NCI-H748 (cell line): ENCODE results near the gene NPAS4.
"Not testable (repeated sequence)": the region's sequence is repeated elsewhere in the genome, so short reads cannot be mapped to it uniquely, and the experiment has no call there.

Experiments
- DNase-seq: peaks from one replicate; lab custom pipeline; 2025; ENCODE audit not compliant: unreplicated experiment; lab: John Stamatoyannopoulos, UW

The NPAS4 gene

DNA sequence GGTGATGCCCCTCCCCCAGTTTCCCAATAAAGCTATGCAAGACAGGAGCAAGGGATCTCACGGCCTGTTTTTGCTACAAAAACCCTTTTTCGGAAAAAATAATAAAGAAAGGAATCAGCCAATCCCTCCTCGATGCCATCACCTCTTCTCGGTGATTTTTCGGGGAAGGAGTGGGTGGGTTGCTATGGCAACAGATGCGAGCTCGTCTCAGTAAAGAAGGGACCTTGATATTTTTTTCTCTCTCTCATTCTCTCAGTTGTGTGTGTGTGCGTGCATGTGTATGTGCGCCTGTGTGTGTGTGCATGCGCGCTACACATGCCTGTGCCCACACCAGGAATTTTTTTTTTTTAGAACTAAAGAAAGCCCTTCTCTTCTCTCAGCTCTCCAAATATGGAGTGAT lies 3.8 kb upstream of the NPAS4 start:
- DNase-seq, result no peak

DNA sequence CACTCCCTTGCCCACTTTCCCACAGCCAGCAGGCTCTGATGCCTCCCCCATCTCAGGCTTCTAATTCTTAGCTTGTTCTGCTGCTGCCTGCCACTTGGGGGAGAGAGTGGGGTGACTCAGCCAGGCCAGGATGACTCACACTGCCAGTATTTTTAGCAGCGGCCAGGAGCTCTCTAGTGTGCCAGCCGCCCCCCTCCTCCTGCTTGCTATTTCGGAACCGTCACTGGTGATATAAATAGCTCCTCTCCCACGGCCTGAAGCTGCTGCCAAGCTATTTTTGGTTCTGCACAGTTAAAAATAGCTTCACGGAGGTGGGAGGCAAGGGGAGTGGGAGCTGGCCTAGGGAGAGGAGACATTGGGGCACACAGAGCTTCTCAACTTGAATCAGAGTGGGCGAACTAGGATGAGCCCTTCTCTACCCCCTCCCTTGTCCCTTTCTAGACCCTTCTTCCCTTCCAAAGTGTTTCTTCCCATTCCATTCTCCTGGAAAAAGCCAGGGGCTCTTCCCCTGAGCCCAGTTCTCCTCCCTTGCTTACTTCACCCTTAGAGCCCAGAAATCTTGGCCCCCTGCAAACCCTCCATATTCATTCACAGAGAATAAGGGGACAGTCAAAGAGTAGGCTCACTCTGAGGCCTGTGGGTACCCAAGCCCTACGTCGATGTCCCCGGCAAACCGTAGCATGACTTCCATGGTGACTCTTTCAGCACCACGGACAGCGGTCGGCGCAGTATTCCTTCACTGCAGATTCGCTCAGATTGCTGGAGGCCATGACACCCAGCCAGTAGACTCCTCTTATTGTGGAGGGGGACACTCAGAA lies 2.5 kb upstream of the NPAS4 start:
- peak; percentile 31 for DNase-seq

DNA sequence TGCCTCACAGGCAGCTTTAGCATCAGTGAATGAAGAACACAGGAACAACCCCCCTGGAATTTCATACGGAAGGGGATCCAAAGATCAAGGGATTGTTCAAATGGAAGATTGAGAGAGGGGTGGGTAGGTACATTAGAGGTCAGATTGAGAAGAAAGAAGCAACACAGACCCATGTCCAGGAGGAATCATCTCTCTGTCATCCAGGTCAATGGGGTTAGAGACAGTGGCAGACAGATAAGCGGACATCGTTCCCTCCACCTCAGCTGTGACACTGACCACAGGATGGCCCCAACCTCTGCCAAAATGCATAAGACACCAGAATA lies 1.9 kb upstream of the NPAS4 start:
- no peak for DNase-seq

DNA sequence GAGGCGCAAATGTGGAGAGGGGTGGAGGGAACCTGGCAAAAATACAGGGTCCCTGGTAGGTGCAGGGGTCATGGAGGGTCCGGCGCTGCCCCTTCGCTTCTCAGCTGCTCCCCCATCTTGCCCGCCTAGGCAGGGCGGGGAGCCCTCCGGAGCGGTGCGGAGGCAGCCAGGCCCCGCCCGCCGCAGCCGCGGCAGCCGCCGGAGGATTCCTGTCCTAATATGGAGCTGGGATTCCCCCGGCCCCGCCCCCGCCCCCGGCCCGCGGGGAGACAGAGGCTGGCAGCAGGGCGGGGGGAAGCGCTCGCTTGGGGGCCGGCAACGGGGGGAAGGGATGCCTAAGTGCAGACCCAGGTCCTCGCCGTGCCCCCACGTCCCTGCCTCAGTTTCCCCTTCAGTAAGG lies 1.0 kb upstream of the NPAS4 start:
- DNase-seq, result peak; percentile 70

DNA sequence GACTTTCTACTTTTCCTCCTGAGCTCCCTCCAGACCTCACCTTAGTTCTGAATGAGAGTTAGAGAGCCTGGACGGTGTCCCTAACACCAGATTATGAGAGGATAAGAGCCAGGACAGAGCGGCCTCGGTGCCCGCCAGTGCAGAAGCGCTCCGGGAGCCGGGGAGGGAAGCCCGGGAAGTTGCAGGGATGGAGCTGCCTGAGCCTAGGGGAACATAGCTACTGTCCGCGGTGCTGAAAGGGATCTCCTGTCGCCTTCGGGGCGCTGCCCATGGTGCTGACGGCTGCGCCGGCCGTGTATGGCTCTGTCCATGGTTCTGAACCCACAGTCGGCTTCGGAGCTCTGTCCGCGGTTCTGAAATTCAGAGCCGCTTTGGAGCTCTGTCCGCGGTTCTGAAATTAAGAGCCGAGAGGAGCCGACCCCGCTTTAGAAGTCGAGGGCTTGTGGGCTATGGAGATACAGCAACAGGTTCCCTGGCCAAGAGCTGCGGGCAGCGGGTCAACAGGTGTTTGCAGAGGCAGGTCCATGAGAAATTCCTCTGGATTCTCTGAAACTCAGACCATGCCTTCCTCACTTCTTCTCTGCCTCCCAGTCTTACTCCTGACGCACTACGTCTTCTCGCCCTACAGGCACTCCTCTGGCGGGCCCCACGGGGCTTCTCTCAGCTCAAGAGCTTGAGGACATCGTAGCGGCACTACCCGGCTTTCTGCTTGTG lies 814 bp downstream of the NPAS4 start:
- peak; percentile 56 for DNase-seq

DNA sequence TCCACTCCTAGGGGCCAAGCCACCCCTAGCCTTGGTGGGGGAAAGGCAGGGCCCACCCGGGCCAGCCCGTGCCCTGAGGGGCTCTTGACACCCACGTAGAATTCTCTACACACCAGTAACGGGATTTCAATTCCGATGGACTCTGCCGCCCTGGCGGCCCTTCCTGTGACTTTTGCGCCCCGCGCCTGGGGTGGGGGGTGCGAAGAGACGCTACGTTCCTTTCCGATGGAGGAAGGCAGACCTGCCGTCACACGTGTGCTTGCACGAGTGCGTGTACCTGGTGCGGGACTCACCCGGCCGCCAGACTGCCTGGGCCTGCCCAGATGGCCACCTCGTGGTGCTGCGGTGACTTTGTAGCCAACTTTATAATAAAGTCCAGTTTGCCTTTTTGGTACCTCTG lies 5.5 kb downstream of the NPAS4 start:
- no peak for DNase-seq

DNA sequence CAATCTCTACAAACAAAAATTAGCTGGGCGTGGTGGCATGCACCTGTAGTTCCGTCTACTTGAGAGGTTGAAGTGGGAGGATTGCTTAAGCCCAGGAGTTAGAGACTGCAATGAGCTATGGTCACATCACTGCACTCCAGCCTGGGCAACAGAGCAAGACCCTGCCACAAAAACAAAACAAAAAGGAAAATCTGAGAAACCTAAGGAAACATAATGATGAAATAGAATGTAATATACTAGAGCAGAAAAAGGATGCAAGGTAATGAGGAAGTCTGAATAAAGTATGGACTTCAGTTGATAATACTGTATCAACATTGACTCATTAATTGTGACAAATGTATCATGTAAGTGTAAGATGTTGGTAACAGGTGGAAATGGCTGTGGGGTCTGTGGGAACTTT lies 8.1 kb downstream of the NPAS4 start:
- DNase-seq, result no peak

DNA sequence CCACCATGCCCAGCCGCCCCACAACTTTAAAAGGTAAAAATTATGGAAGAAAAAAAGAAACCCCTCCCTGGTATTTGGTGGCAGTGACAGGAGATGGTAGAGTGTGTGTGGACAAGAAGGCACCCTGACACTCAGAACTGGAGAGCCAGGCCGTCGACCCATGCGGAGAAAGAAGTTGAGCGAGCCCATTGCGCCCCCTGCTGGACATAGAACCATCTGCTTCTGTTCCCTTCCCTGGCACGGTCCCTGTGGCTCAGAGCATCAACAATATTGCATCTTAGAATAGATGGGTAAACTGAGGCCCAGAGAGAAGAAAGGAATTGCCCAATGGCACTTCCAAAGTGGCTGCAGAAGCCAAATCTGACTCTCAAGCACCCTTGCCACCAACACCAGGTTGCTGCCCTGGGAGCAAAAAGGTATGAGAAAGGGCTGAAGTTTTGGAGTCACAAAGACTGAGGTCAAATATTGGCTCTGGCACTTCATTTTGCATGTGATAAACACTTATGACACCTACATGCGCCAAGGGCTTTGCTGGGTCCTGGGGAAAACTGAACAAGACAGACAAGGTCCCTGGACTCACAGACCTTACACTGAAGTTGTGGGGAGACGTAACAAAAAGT lies 9.3 kb downstream of the NPAS4 start:
- peak; percentile 72 for DNase-seq

DNA sequence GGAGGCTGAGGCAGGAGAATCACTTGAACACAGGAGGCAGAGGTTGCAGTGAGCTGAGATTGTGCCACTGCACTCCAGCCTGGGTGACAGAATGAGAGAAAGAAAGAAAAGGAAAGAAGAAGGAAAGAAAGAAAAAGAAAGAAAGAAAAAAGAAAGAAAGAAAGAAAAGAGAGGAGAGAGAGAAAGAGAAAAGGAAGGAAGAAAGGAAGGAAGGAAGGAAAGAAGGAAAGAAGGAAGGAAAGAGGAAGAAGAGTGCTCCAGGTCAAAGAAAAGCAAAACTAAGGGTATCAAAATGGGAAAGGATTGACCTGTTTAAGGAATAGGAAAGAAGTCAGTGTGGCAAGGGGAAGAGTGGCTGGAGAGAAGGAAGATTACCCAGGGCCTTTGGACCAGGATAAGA lies 10.5 kb downstream of the NPAS4 start:
- not testable (repeated sequence) for DNase-seq

DNA sequence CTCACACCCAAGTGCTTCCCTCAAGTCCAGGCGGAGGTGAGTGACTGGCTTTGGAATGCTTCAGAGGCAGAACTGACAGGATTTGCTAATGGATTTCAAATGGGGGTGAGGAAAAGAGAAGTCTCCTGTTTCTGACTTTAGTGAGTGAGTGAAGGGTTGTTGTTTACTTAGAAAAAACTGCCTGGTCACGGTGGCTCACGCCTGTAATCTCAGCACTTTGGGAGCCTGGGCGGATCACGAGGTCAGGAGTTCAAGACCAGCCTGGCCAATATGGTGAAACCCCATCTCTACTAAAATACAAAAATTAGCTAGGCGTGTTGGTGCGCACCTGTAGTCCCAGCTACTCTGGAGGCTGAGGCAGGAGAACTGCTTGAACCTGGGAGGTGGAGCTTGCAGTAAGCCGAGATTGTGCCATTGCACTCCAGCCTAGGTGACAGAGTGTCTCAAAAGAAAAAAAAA lies 11.1 kb downstream of the NPAS4 start:
- DNase-seq, result not testable (repeated sequence)

DNA sequence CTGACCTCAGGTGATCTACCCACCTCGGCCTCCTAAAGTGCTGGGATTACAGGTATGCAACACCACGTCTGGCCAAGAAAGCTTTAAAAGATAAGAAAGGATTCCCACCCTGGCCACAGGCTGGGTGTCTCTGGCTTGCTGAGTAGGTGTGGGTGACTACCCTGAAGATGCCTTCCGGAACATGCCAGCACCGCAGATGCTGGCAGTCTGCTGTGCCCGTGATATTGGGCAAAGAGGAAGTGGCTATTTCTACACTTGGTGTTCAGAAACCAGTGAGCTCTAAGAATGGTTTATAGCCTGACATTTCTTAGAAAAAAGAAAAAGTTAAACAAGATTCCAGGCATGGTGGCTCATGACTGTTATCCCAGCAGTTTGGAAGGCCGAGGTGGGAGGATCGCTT lies 11.8 kb downstream of the NPAS4 start:
- no peak for DNase-seq

DNA sequence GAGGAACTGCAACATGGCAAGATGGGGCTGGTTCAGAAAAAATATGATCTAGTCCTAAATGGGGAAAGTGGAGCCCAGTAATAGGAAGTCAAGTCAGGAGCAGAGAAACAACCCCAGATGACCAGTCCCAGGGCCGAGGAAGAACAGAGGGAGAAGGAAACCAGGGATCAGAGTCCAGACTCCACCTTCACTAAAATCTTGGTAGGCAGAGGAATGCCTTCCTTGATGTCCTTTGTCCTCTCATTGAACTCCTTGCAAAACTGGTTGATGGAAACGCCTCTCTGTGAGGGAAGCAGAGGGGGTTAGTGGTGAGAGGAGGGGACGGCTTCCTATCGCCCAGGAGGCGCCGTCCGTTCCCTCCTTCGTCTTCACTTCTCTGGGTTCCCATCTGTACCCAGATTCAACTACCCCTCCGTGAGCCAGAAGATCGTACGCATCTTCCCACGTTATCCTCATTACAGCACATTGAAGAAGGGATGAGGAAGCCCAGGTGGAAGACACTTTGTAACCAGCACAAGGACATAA lies 17.2 kb downstream of the NPAS4 start:
- DNase-seq, result no peak

DNA sequence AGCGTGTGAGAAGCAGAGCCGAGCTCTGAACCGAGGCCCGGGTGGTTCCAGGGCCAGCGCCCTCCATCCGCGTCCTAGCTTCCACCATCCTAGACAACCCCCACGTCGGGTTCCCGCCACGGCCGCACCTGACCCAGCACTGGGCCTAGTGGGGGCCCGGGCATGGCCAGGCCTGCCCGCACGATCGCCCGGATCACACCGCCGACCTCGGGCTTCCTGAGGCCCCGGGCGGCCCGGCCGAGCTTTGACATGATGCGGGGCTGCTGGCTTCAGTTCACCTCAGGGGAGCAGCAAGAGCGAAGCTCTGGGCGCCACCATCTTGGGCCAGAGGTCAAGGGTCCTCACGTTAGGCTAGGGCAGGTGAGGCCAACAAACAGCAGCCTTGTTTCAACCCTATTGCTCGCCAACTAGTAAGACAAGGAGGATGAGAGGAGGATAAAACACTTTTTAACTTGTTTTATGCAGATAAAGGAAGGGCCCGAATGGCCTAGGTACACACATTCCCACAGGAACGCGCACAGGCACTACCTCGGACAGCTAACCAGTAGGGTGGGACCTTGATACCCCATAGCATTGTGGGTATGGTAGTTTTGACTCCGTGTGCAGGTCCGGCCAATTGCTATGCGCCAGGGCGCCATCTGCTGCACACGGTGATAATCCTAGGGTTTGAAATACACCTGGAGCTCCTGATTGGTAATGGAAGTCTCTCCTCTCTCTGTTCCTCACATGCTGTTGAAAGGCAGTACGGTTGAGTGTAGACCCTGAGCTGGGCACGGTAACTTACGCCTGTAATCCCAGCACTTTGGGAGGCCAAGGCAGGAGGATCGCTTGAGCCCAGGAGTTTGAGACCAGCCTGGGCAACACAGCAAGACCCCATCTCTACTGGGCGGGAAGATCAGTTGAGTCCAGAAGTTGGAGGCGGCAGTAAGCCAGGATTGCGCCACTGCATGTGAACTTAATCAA lies 17.9 kb downstream of the NPAS4 start, which contains the start of gene MRPL11:
MRPL11 (minus strand) TSS at position 345 of the 963 bp plus-strand sequence; CDS start at position 251, 94 bp downstream.
- peak; percentile 95 for DNase-seq

DNA sequence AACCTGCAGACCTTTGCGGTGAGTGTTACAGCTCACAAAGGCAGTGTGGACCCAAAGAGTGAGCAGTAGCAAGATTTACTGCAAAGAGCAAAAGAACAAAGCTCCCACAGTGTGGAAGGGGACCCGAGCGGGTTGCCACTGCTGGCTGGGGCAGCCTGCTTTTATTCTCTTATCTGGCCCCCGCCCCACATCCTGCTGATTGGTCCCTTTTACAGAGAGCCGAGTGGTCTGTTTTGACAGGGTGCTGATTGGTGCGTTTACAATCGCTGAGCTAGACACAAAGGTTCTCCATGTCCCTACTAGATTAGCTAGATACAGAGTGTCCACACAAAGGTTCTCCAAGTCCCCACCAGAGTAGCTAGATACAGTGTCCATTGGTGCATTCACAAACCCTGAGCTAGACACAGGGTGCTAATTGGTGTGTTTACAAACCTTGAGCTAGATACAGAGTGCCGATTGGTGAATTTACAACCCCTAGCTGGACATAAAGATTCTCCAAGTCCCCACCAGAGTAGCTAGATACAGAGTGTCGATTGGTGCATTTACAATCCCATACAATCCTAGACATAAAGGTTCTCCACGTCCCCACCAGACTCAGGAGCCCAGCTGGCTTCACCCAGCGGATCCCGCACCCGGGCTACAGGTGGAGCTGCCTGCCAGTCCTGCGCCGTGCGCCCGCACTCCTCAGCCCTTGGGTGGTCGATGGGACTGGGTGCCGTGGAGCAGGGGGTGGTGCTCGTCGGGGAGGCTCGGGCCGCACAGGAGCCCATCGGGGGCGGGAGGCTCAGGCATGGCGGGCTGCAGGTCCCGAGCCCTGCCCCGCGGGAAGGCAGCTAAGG lies 19.5 kb downstream of the NPAS4 start:
- DNase-seq, result not testable (repeated sequence)

DNA sequence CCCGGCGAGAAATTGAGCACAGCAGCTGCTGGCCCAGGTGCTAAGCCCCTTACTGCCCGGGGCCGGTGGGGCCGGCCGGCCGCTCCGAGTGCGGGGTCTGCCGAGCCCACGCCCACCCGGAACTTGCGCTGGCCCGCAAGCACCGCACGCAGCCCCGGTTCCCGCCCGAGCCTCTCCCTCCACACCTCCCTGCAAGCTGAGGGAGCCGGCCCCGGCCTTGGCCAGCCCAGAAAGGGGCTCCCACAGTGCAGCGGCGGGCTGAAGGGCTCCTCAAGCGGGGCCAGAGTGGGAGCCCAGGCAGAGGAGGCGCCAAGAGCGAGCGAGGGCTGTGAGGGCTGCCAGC lies 20.1 kb downstream of the NPAS4 start:
- not testable (repeated sequence) for DNase-seq

DNA sequence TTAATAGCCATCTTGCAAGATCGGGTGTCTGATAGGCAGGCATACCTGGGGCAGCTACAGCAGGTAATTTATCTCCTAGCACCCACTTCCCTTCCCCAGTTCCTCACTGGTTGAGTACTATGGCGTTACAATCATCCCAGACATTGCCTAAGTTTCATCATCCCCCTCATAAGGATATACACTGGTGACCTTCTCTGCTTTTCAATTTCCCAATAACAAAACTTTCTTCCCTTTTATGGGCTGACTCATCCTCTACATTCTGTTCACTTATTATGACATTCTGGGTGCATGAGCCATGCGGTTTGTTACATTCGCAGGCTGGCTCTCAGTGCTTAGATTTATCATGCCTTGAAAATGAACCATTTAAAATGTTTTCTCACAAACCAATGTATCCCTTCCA lies 22.8 kb downstream of the NPAS4 start:
- no peak for DNase-seq

DNA sequence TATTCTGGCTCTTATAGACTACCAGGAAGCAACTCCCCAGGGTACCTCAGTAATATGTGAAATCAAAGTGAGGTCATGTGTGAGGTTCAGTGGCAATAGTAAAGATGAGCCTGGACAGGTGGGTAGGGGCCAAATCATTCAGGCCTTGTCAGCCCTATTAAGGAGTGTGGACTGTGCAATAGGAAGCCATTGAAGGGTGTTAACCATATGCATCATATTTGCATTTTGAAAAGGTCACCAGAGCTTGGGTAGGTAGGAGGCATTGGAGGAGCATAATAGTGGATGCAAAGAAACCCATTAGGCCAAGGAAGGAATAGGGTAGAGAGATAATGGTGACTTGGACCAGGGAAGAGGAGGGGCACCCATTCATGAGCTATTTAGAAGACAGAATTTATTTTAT lies 26.2 kb downstream of the NPAS4 start:
- DNase-seq, result no peak

DNA sequence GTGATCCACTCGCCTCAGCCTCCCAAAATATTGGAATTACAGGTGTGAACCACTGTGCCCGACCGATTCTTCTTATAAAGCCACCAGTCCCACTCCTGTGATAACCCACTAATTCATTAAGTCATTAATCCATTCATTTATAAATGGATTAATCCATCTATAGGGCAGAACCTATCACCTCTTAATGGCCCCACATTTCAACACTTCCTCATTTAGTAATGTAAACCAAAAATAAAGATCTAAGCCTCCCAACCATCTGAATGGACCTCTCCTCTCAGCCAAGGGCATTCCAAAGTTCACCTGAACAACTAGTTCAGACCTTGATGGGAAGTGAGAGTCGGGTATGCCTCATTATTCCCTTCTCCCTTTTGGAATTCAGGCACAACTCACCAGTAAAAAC lies 27.7 kb downstream of the NPAS4 start:
- DNase-seq, result no peak

DNA sequence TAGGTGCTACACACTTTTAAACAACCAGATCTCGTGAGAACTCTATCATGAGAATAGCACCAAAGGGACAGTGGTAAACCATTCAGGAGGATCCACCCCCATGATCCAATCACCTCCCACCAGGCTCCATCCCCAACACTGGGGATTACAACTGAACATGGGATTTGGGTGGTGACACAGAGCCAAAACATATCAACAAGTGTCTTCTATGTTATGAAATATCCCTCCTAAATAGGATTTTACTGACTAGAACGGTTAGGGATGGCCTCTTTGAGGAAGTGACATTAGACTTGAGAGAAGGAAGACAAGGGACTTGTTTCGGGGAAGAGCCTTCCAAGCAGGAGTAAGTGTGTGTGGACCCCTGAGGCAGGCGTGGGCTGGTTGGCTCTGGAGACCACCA lies 29.7 kb downstream of the NPAS4 start:
- no peak for DNase-seq

DNA sequence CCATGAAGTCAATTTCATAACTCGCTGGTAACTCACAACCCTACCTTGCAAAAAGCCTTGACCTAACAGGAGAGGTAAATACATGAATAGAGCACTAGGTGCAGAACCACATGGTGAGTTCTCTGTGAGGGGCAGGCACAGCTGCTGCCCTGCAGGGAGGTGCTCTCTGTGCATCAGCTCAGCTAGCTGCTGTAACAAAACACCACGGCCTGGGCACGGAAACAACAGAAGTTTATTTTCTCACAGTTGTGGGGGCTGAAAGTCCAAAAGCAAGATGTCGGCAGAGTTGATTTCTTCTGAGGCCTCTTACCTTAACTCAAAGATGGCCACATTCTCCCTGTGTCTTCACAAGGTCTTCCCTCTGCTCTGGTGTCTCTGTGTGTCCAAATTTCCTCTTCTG lies 30.8 kb downstream of the NPAS4 start:
- DNase-seq, result no peak
